PFSK-1 (cell line): ENCODE measurements around the gene SHTN1.

Experiments used
- FOXP2 ChIP-seq: optimal IDR thresholded peaks from 2 replicates; pipeline ENCODE3; 2011; ENCODE audit warnings: borderline replicate concordance, control low read depth, inconsistent platforms; ENCODE audit not compliant: insufficient read depth; ENCODE audit errors: extremely low read length, extremely low read depth
- POLR2AphosphoS5 ChIP-seq: IDR thresholded peaks from 2 replicates; pipeline ENCODE4 v1.6.1; 2012; ENCODE audit warnings: low read depth, mild to moderate bottlenecking, control low read depth, low read length, moderate library complexity
- SIN3A ChIP-seq: IDR thresholded peaks from 2 replicates; pipeline ENCODE4 v1.6.1; 2012; ENCODE audit warnings: mild to moderate bottlenecking, low read length, moderate library complexity, borderline replicate concordance; ENCODE audit not compliant: insufficient read depth
- TAF1 ChIP-seq: IDR thresholded peaks from 2 replicates; pipeline ENCODE4 v1.6.1; 2012; ENCODE audit warnings: low read length, control low read depth, borderline replicate concordance; ENCODE audit not compliant: insufficient read depth
- TF ChIP-seq, protein P1 (sequence below), 2 experiments: IDR thresholded peaks; 2 replicates each; pipeline versions ENCODE4 v1.6.1 to v1.8.0; 2011 to 2012; ENCODE audit warnings: low read depth in 2 of 2, low read length in 2 of 2, control low read depth in 1 of 2, inconsistent platforms in 1 of 2, mild to moderate bottlenecking in 1 of 2, moderate library complexity in 1 of 2; ENCODE audit not compliant: insufficient read depth in 1 of 2

- TF ChIP-seq POLR2AphosphoS5 = no peak
- no peak for TF ChIP-seq SIN3A
- TF ChIP-seq, protein P1, sequence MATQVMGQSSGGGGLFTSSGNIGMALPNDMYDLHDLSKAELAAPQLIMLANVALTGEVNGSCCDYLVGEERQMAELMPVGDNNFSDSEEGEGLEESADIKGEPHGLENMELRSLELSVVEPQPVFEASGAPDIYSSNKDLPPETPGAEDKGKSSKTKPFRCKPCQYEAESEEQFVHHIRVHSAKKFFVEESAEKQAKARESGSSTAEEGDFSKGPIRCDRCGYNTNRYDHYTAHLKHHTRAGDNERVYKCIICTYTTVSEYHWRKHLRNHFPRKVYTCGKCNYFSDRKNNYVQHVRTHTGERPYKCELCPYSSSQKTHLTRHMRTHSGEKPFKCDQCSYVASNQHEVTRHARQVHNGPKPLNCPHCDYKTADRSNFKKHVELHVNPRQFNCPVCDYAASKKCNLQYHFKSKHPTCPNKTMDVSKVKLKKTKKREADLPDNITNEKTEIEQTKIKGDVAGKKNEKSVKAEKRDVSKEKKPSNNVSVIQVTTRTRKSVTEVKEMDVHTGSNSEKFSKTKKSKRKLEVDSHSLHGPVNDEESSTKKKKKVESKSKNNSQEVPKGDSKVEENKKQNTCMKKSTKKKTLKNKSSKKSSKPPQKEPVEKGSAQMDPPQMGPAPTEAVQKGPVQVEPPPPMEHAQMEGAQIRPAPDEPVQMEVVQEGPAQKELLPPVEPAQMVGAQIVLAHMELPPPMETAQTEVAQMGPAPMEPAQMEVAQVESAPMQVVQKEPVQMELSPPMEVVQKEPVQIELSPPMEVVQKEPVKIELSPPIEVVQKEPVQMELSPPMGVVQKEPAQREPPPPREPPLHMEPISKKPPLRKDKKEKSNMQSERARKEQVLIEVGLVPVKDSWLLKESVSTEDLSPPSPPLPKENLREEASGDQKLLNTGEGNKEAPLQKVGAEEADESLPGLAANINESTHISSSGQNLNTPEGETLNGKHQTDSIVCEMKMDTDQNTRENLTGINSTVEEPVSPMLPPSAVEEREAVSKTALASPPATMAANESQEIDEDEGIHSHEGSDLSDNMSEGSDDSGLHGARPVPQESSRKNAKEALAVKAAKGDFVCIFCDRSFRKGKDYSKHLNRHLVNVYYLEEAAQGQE (IDR thresholded peaks at IDR 0.05; ENCODE audit: insufficient read depth in 1 of 2, low read depth in 2 of 2, low read length in 2 of 2) = no peak
- no peak for TF ChIP-seq TAF1
- TF ChIP-seq FOXP2 = no peak
Measured at GRCh38 chr10:116861796-116862195, 143.2 kb downstream of the SHTN1 start.
